HEK293 (cell line): Measurements from ENCODE around the gene SWI5.
A peak's percentile ranks its signal among the peaks of the same experiment; 100 is the strongest.

Experiments used
- CTCF ChIA-PET: fragments of 350-600 bp; formaldehyde crosslinking; extraction: SDS; loops from one replicate; lab custom pipeline; 2021; ENCODE audit warnings: antibody characterized with exemption; lab: Yijun Ruan, JAX
- POLR2A ChIA-PET: fragments of 300-600 bp; formaldehyde crosslinking; extraction: SDS; loops from one replicate; lab custom pipeline; 2020; ENCODE audit warnings: antibody characterized with exemption, inconsistent platforms; lab: Yijun Ruan, JAX
- H3K27ac ChIP-seq: fragments of 200-500 bp; sonication (Bioruptor generic); 2 replicates; pipeline ENCODE4 v1.5.1; 2014; ENCODE audit warnings: low read depth, low read length, control low read depth, inconsistent platforms; ENCODE audit errors: extremely low read depth
- H3K36me3 ChIP-seq, 2 experiments: fragments of 200-500 bp in 1 of 2; sonication (Bioruptor generic) in 1 of 2; 1 replicate in 1 of 2; 2 replicates in 1 of 2; pipeline ENCODE4 v1.5.1; 2014 to 2017; ENCODE audit warnings: inconsistent platforms in 2 of 2, low read length in 2 of 2; ENCODE audit not compliant: control insufficient read depth in 2 of 2, insufficient read depth in 1 of 2
- H3K4me1 ChIP-seq: fragments of 200-500 bp; sonication (Bioruptor generic); 2 replicates; pipeline ENCODE4 v1.5.1; 2014; ENCODE audit warnings: mild to moderate bottlenecking, low read length, inconsistent platforms; ENCODE audit not compliant: control insufficient read depth, insufficient read depth
- H3K4me3 ChIP-seq: 2 replicates; pipeline ENCODE4 v1.5.1; 2011; ENCODE audit warnings: low read depth, mild to moderate bottlenecking, control low read depth, low read length, moderate library complexity
- H3K9me3 ChIP-seq: fragments of 200-500 bp; sonication (Bioruptor generic); 2 replicates; pipeline ENCODE4 v1.5.1; 2014; ENCODE audit warnings: low read depth, low read length, inconsistent platforms; ENCODE audit not compliant: control insufficient read depth, insufficient read depth
- KLF1 ChIP-seq: fragments of 450-650 bp; formaldehyde crosslinking; IDR thresholded peaks from 2 replicates; pipeline ENCODE4 v1.5.1; 2016; ENCODE audit warnings: missing biosample characterization, missing genetic modification characterization
- KLF7 ChIP-seq: fragments of 450-650 bp; formaldehyde crosslinking; IDR thresholded peaks from 2 replicates; pipeline ENCODE4 v1.5.1; 2016; ENCODE audit warnings: missing biosample characterization, missing genetic modification characterization, borderline replicate concordance
- YY1 ChIP-seq: fragments of 450-650 bp; formaldehyde crosslinking; IDR thresholded peaks from 2 replicates; pipeline ENCODE4 v1.5.1; 2018; ENCODE audit warnings: missing biosample characterization, missing genetic modification characterization
- YY2 ChIP-seq: fragments of 450-650 bp; formaldehyde crosslinking; IDR thresholded peaks from 2 replicates; pipeline ENCODE4 v1.5.1; 2016; ENCODE audit warnings: missing biosample characterization, missing genetic modification characterization
- ZIC2 ChIP-seq: fragments of 450-650 bp; formaldehyde crosslinking; IDR thresholded peaks from 2 replicates; pipeline ENCODE4 v1.5.1; 2016; ENCODE audit warnings: missing biosample characterization, missing genetic modification characterization
- ZNF140 ChIP-seq: fragments of 450-650 bp; formaldehyde crosslinking; IDR thresholded peaks from 2 replicates; pipeline ENCODE4 v1.5.1; 2016; ENCODE audit warnings: missing biosample characterization, missing genetic modification characterization
- ZNF324 ChIP-seq: fragments of 450-650 bp; formaldehyde crosslinking; IDR thresholded peaks from 2 replicates; pipeline ENCODE4 v1.5.1; 2016; ENCODE audit warnings: missing biosample characterization, missing genetic modification characterization
- ZNF48 ChIP-seq: fragments of 450-650 bp; formaldehyde crosslinking; IDR thresholded peaks from 2 replicates; pipeline ENCODE4 v1.5.1; 2016; ENCODE audit warnings: missing biosample characterization, missing genetic modification characterization
- ZNF544 ChIP-seq: fragments of 450-650 bp; formaldehyde crosslinking; IDR thresholded peaks from 2 replicates; pipeline ENCODE4 v1.5.0; 2017; ENCODE audit warnings: missing biosample characterization, missing genetic modification characterization
- ZNF549 ChIP-seq: fragments of 450-650 bp; IDR thresholded peaks from 2 replicates; pipeline ENCODE4 v1.5.1; 2018; ENCODE audit warnings: missing biosample characterization, missing genetic modification characterization, mild to moderate bottlenecking, inconsistent platforms, moderate library complexity
- ZNF571 ChIP-seq: fragments of 450-650 bp; formaldehyde crosslinking; IDR thresholded peaks from 2 replicates; pipeline ENCODE4 v1.5.0; 2017; ENCODE audit warnings: missing biosample characterization, missing genetic modification characterization
- ZNF610 ChIP-seq: fragments of 450-650 bp; formaldehyde crosslinking; IDR thresholded peaks from 2 replicates; pipeline ENCODE4 v1.5.1; 2016; ENCODE audit warnings: missing biosample characterization, missing genetic modification characterization, borderline replicate concordance
- ZNF76 ChIP-seq: fragments of 450-650 bp; formaldehyde crosslinking; IDR thresholded peaks from 2 replicates; pipeline ENCODE4; 2016; ENCODE audit warnings: low read depth, missing biosample characterization, missing genetic modification characterization, borderline replicate concordance
- ZSCAN23 ChIP-seq: fragments of 450-650 bp; formaldehyde crosslinking; IDR thresholded peaks from 2 replicates; pipeline ENCODE4 v1.5.1; 2016; ENCODE audit warnings: missing biosample characterization, missing genetic modification characterization
- ZXDB ChIP-seq: fragments of 450-650 bp; formaldehyde crosslinking; IDR thresholded peaks from 2 replicates; pipeline ENCODE4 v1.5.1; 2016; ENCODE audit warnings: missing biosample characterization, missing genetic modification characterization
- TF ChIP-seq, protein P1 (sequence below): fragments of 450-650 bp; formaldehyde crosslinking; conservative IDR thresholded peaks from 2 replicates; pipeline ENCODE4 v1.5.1; 2016; ENCODE audit warnings: low read depth, missing biosample characterization, missing genetic modification characterization
- TF ChIP-seq, protein P2 (sequence below): fragments of 450-650 bp; formaldehyde crosslinking; IDR thresholded peaks from 2 replicates; pipeline ENCODE4; 2016; ENCODE audit warnings: missing biosample characterization, missing genetic modification characterization
- TF ChIP-seq, protein P3 (sequence below): fragments of 450-650 bp; formaldehyde crosslinking; conservative IDR thresholded peaks from 2 replicates; pipeline ENCODE4 v1.5.1; 2016; ENCODE audit warnings: low read depth, missing biosample characterization, missing genetic modification characterization
- TF ChIP-seq, protein P4 (sequence below): fragments of 450-650 bp; formaldehyde crosslinking; IDR thresholded peaks from 2 replicates; pipeline ENCODE4 v1.5.1; 2016; ENCODE audit warnings: missing biosample characterization, missing genetic modification characterization

SWI5 gene

GRCh38 chr9:128254855-128255759 is 21.0 kb upstream of the SWI5 start (continued):
- TF ChIP-seq, protein P1, sequence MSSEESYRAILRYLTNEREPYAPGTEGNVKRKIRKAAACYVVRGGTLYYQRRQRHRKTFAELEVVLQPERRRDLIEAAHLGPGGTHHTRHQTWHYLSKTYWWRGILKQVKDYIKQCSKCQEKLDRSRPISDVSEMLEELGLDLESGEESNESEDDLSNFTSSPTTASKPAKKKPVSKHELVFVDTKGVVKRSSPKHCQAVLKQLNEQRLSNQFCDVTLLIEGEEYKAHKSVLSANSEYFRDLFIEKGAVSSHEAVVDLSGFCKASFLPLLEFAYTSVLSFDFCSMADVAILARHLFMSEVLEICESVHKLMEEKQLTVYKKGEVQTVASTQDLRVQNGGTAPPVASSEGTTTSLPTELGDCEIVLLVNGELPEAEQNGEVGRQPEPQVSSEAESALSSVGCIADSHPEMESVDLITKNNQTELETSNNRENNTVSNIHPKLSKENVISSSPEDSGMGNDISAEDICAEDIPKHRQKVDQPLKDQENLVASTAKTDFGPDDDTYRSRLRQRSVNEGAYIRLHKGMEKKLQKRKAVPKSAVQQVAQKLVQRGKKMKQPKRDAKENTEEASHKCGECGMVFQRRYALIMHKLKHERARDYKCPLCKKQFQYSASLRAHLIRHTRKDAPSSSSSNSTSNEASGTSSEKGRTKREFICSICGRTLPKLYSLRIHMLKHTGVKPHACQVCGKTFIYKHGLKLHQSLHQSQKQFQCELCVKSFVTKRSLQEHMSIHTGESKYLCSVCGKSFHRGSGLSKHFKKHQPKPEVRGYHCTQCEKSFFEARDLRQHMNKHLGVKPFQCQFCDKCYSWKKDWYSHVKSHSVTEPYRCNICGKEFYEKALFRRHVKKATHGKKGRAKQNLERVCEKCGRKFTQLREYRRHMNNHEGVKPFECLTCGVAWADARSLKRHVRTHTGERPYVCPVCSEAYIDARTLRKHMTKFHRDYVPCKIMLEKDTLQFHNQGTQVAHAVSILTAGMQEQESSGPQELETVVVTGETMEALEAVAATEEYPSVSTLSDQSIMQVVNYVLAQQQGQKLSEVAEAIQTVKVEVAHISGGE (tag by site-specific recombination), result no peak
- TF ChIP-seq ZXDB (no peak), KLF7 (tag by site-specific recombination) (no peak), ZNF610 (no peak), ZNF140 (tag by site-specific recombination) (no peak)

GRCh38 chr9:128257086-128257825 is 18.8 kb upstream of the SWI5 start:
- CTCF ChIA-PET, result interaction anchor here (0.5 to 1.0 kb wide), 4 partner anchors 17 to 1648 kb away, joined by 3 to 4 read pairs (median 3); no protein-coding TSS in a partner anchor
- Histone ChIP-seq H3K4me1 (no peaks in the 10 kb centered on the region), H3K4me3 (no peak overlapping the region), H3K36me3 (peaks cover 0 to 70% of the 10 kb centered on the region in 2 experiments; a peak in 2 of 3 replicates), H3K27ac (no peak overlapping the region), H3K9me3 (no peaks in the 10 kb centered on the region)
- TF ChIP-seq, protein P2, sequence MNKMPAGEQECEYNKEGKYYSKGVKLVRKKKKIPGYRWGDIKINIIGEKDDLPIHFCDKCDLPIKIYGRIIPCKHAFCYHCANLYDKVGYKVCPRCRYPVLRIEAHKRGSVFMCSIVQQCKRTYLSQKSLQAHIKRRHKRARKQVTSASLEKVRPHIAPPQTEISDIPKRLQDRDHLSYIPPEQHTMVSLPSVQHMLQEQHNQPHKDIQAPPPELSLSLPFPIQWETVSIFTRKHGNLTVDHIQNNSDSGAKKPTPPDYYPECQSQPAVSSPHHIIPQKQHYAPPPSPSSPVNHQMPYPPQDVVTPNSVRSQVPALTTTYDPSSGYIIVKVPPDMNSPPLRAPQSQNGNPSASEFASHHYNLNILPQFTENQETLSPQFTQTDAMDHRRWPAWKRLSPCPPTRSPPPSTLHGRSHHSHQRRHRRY, result no peak
- no peak for TF ChIP-seq ZNF48
- TF ChIP-seq ZIC2, result peak; percentile 60
- no peak for TF ChIP-seq ZNF76 (tag by site-specific recombination)
- no peak for TF ChIP-seq ZNF549
- no peak for TF ChIP-seq ZNF571
- TF ChIP-seq YY1 (tag by site-specific recombination), result no peak
- TF ChIP-seq KLF7 (tag by site-specific recombination), result no peak
- TF ChIP-seq ZNF324 (tag by site-specific recombination), result no peak
- TF ChIP-seq, protein P3, sequence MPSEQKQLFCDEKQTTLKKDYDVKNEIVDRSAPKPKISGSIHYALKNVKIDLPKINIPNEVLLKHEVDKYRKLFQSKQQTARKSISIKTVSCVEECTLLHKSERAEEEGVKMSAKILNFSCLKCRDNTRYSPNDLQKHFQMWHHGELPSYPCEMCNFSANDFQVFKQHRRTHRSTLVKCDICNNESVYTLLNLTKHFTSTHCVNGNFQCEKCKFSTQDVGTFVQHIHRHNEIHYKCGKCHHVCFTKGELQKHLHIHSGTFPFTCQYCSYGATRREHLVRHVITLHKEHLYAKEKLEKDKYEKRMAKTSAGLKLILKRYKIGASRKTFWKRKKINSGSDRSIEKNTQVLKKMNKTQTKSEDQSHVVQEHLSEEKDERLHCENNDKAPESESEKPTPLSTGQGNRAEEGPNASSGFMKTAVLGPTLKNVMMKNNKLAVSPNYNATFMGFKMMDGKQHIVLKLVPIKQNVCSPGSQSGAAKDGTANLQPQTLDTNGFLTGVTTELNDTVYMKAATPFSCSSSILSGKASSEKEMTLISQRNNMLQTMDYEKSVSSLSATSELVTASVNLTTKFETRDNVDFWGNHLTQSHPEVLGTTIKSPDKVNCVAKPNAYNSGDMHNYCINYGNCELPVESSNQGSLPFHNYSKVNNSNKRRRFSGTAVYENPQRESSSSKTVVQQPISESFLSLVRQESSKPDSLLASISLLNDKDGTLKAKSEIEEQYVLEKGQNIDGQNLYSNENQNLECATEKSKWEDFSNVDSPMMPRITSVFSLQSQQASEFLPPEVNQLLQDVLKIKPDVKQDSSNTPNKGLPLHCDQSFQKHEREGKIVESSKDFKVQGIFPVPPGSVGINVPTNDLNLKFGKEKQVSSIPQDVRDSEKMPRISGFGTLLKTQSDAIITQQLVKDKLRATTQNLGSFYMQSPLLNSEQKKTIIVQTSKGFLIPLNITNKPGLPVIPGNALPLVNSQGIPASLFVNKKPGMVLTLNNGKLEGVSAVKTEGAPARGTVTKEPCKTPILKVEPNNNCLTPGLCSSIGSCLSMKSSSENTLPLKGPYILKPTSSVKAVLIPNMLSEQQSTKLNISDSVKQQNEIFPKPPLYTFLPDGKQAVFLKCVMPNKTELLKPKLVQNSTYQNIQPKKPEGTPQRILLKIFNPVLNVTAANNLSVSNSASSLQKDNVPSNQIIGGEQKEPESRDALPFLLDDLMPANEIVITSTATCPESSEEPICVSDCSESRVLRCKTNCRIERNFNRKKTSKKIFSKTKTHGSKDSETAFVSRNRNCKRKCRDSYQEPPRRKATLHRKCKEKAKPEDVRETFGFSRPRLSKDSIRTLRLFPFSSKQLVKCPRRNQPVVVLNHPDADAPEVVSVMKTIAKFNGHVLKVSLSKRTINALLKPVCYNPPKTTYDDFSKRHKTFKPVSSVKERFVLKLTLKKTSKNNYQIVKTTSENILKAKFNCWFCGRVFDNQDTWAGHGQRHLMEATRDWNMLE (tag by site-specific recombination), result no peak
- no peak for TF ChIP-seq KLF1 (tag by site-specific recombination)
- TF ChIP-seq, protein P4, sequence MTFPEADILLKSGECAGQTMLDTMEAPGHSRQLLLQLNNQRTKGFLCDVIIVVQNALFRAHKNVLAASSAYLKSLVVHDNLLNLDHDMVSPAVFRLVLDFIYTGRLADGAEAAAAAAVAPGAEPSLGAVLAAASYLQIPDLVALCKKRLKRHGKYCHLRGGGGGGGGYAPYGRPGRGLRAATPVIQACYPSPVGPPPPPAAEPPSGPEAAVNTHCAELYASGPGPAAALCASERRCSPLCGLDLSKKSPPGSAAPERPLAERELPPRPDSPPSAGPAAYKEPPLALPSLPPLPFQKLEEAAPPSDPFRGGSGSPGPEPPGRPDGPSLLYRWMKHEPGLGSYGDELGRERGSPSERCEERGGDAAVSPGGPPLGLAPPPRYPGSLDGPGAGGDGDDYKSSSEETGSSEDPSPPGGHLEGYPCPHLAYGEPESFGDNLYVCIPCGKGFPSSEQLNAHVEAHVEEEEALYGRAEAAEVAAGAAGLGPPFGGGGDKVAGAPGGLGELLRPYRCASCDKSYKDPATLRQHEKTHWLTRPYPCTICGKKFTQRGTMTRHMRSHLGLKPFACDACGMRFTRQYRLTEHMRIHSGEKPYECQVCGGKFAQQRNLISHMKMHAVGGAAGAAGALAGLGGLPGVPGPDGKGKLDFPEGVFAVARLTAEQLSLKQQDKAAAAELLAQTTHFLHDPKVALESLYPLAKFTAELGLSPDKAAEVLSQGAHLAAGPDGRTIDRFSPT (tag by site-specific recombination), result 0 out of 2 replicates have a peak, but pooled peaks have one; percentile 16
- TF ChIP-seq YY2 (tag by site-specific recombination), result no peak
- no peak for TF ChIP-seq ZSCAN23 (tag by site-specific recombination)
- TF ChIP-seq ZNF544 (tag by site-specific recombination), result no peak
- POLR2A ChIA-PET, result no interaction called here
